K562 (cell line): ENCODE data around the gene IFNW1.

Experiments used
- FUS ChIP-seq: fragments of 200-400 bp; formaldehyde crosslinking; optimal IDR thresholded peaks from 2 replicates; pipeline ENCODE3; 2017; ENCODE audit warnings: low read depth, low read length
- GABPA ChIP-seq: fragments of 200-800 bp; sonication (Bioruptor generic); conservative IDR thresholded peaks from 2 replicates; pipeline ENCODE4 v1.6.1; 2016; ENCODE audit warnings: low read depth, missing genetic modification characterization, missing compliant biosample characterization
- MAFK ChIP-seq: IDR thresholded peaks from 2 replicates; pipeline ENCODE4 v1.6.1; 2011; ENCODE audit warnings: low read length, improper control_type of control experiment
- SAP30 ChIP-seq: fragments of 200-600 bp; sonication (generic); IDR thresholded peaks from 2 replicates; pipeline ENCODE4 v1.6.1; 2012; ENCODE audit warnings: borderline replicate concordance, low read depth, mild to moderate bottlenecking, moderate library complexity, low read length, control low read depth, inconsistent platforms; ENCODE audit not compliant: insufficient read depth, poor library complexity, severe bottlenecking
- ZBTB33 ChIP-seq: sonication (generic); formaldehyde crosslinking; IDR thresholded peaks from 2 replicates; pipeline ENCODE4 v1.8.1; 2023; ENCODE audit warnings: mild to moderate bottlenecking, missing genetic modification reagents
- ZC3H8 ChIP-seq: fragments of 450-650 bp; IDR thresholded peaks from 2 replicates; pipeline ENCODE4 v1.6.1; 2017
- ZNF224 ChIP-seq: sonication (generic); formaldehyde crosslinking; IDR thresholded peaks from 2 replicates; pipeline ENCODE4 v1.8.0; 2022; ENCODE audit warnings: mild to moderate bottlenecking, missing genetic modification reagents
- TF ChIP-seq, protein P1 (sequence below), 2 experiments: fragments of 450-650 bp; IDR thresholded peaks; 2 replicates each; pipeline ENCODE4 v1.6.1; 2016; ENCODE audit warnings: mild to moderate bottlenecking in 2 of 2, borderline replicate concordance in 1 of 2, low read depth in 1 of 2, moderate library complexity in 1 of 2

DNA sequence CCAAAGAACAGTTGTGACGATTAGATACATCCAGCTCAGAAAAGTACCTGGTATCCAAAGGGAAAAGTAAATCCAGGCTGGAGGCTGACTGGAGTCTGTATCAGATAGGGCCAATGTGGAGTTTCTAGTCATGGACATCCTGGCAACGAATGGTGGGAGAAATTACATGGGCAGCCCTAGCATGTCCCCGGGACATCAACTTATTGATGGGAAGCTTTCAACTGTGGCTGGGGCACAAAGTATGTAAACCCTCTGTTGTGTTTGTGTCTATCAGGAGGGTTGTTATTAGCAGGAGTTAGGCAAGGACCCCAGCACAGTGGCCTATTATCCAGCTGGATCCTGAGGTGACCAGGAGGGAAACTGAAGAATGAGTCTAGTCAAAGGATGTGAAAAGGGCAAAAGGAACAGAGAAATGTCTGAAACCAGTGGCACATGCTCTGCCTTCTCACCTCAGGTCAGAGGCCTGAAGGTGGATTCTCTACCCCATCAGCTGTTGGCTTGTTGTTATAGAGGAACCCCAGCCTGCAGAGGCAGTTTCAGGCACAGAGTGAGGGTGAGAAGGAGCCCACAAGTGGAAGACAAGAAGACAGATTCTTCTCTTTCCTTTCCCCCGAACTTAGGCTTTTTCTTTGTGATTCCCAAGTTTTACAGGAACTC lies 19.9 kb downstream of the IFNW1 start:
- TF ChIP-seq FUS (no peak), MAFK (no peak), ZC3H8 (no peak), ZBTB33 (no peak), SAP30 (no peak), ZNF224 (CRISPR knock-in tag) (no peak), GABPA (no peak)
- TF ChIP-seq, protein P1, sequence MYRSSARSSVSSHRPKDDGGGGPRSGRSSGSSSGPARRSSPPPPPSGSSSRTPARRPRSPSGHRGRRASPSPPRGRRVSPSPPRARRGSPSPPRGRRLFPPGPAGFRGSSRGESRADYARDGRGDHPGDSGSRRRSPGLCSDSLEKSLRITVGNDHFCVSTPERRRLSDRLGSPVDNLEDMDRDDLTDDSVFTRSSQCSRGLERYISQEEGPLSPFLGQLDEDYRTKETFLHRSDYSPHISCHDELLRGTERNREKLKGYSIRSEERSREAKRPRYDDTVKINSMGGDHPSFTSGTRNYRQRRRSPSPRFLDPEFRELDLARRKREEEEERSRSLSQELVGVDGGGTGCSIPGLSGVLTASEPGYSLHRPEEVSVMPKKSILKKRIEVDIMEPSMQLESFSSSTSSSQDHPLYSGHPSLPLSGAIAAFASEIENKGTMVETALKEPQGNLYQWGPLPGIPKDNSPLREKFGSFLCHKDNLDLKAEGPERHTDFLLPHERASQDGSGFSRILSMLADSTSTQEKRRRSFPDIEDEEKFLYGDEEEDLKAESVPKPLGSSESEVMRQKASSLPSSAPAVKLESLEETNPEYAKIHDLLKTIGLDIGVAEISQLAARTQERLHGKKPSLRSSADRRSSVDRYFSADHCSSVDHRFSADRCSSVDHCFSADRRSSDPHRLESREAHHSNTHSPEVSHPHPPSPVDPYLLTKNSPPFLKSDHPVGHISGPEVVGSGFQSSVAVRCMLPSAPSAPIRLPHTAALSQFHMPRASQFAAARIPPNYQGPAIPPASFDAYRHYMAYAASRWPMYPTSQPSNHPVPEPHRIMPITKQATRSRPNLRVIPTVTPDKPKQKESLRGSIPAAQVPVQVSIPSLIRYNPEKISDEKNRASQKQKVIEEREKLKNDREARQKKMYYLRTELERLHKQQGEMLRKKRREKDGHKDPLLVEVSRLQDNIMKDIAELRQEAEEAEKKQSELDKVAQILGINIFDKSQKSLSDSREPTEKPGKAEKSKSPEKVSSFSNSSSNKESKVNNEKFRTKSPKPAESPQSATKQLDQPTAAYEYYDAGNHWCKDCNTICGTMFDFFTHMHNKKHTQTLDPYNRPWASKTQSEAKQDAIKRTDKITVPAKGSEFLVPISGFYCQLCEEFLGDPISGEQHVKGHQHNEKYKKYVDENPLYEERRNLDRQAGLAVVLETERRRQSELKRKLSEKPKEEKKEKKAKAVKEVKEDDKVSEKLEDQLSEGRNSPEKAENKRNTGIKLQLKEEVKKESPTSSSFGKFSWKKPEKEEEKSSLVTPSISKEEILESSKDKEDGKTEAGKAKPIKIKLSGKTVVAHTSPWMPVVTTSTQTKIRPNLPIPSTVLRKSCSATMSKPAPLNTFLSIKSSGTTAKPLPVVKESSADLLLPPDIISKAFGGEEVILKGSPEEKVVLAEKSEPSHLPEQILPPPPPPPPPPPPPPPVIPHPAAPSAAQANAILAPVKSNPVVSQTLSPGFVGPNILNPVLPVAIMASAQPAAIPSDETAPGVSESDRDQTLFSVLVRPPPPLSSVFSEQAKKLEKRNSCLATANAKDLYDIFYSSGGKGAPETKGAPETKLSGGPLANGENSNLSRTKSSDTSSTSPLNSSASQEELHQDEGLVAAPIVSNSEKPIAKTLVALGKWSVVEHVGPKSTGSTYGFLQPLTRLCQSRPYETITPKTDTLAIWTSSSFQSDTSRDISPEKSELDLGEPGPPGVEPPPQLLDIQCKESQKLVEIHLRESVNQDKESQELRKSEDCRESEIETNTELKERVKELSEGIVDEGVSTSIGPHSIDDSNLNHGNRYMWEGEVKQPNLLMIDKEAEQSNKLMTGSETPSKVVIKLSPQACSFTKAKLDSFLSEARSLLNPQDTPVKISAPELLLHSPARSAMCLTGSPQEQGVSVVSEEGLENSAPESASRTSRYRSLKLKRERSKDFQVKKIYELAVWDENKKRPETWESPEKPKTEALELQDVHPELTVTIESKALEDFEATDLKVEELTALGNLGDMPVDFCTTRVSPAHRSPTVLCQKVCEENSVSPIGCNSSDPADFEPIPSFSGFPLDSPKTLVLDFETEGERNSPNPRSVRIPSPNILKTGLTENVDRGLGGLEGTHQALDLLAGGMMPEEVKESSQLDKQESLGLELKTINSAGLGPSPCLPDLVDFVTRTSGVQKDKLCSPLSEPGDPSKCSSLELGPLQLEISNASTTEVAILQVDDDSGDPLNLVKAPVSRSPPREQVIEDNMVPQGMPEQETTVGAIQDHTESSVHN (IDR thresholded peaks at IDR 0.05; ENCODE audit: borderline replicate concordance in 1 of 2, low read depth in 1 of 2), result no peak
